NCI-H226 (cell line): Measurements from ENCODE around the gene HIRA.
"Not testable (repeated sequence)": the region's sequence is repeated elsewhere in the genome, so short reads cannot be mapped to it uniquely, and the experiment has no call there.

Experiments
- DNase-seq: peaks from one replicate; pipeline ENCODE4 v3.0.0-alpha.2; 2015

HIRA gene

DNA sequence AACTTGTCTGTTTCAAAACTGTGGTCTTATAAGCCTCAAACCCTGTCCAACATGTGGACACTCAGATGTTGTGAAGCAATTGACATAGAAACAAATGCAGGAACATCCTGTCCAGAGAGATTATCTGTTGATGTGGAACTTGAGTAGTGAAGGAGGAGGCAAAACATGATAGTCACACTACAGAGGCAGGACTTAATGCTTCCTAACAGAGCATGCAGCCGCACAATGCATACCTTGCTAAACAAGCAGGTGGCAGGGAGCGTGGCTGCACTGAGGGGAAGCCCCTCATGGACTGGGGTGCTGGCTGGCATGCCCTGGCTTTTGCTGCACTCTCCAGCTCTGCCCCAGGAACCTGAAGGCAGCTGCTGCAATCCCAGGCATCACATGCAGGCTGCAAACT, 10.6 kb upstream of the HIRA start:
- no peak for DNase-seq

DNA sequence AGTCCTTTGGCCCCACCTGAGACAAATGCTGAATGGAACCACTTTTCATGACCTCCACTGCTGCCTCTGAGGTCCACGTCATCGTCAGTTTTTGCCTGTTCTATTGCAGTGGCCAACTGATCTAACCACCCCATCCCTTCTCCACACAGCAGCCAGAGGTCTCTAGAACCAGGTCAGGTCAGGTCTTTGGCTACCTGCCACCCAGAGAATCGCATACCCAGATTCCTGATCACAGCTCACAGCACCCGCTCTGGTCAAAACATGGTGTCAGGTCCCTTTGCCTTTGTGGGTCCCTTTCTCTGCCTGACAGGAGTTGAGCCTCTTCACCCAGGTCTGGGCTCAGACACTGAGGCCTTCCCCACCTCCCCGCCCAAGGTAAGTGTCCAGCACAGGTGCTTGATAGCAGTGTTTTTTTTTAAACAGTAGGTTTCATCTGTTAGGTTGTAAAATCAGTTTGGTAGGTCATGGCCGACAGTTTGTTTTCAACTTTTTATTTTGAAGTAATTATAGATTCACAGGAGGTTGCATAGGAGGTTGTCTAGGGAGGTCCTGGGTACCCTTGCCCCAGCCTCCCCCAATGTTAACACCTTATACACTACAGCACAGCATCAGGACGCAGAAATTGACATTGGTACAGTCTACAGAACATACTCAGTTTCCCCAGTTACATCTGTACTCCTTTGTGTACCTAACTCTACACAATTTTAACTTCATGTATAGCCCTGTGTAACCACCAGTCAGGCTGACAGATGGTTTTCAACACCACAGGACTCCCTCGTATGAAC, 9.1 kb upstream of the HIRA start:
- DNase-seq = no peak

DNA sequence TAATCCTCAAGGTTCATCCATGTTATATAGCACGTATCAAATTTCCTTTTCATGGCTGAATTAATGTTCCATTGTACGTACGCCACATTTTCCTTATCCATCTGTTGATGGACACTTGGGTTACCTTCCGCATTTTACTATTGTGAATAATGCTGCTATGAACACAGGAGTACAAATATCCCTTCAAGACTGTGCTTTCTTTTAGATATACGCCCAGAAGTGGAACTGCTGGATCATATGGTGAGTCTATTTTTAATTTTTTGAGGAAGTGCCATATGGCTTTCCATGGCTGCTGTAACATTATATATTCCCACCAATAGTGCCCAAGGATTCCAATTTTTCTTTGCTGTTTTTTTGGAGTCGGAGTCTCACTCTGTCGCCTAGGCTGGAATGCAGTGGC, 6.8 kb upstream of the HIRA start:
- DNase-seq = no peak

DNA sequence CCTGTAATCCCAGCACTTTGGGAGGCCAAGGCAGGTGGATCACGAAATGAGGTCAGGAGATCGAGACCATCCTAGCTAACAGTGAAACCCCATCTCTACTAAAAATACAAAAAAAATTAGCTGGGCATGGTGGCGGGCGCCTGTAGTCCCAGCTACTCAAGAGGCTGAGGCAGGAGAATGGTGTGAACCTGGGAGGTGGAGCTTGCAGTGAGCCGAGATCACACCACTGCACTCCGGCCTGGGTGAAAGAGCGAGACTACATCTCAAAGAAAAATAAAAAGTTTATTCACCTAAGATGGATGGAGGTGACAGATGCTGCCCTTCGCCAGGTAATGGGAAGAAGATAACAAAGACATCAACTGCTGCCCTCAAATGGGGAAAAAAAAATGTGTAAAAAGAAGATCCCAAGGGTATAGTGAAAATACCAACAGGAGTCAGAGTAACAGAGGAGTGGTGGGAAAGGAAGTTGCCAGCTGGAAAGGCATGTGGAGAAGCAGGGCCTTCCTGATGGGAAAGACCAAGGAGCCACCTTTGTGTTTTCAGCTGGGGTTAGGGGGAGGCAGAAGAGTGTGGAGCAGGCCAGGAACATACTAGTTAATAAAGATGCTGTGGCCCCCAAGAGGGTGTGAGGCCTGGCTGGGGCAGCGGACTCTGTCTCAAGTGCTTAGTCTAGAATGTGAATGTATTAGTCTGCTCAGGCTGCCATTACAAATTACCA, 5.1 kb upstream of the HIRA start:
- DNase-seq = not testable (repeated sequence)

DNA sequence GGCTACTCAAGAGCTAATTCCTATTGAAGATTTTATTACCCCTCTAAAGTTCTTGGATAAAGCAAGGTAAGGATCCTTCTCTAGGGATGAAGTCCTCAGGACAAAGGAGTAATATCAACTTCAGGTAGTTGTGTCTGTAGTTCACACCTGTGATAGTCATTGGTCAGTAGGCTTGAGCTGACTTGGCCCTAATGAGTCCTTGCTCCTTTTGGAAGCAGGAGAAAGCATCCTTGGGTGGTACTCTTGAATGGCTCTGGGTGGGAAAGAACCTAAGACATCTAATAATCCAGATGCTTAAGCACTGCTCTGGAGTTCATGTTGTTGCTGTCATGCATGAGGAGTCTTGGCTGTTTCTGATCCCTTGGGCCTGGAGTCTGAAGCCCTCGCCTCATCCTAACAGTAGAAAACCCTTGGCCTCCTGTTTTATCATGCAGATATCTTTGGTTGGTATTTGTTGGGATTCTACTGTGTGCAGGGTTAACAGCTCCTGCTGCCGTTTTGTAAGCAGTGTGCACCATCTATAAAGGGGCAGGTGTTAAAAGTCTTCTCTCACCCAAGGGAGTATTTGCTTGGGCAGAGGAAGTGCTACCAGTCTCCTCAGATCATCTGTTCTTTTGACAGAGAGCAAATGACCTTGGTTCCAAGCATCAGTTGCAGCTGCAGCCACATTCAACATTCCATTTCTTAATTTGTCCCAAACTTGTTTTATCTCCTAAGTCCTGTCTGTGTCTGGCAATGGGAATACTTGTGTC, 3.5 kb upstream of the HIRA start:
- no peak for DNase-seq

DNA sequence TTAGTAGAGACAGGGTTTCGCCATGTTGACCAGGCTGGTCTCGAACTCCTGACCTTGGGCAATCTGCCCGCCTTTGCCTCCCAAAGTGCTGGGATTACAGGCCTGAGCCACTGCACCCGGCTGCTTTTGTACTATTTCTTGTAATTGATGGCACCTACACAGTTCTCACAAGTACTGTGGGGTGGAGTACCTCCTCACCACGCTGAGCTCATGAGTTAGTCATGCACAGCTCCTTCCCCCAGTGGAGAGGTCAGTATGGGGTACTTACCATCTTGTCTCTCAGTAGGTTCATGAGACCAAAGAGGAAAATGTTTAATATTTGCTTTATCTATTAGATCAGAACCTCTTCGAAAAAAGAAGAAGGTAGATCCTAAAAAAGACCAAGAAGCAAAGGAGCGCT, 2.9 kb upstream of the HIRA start:
- DNase-seq = no peak

DNA sequence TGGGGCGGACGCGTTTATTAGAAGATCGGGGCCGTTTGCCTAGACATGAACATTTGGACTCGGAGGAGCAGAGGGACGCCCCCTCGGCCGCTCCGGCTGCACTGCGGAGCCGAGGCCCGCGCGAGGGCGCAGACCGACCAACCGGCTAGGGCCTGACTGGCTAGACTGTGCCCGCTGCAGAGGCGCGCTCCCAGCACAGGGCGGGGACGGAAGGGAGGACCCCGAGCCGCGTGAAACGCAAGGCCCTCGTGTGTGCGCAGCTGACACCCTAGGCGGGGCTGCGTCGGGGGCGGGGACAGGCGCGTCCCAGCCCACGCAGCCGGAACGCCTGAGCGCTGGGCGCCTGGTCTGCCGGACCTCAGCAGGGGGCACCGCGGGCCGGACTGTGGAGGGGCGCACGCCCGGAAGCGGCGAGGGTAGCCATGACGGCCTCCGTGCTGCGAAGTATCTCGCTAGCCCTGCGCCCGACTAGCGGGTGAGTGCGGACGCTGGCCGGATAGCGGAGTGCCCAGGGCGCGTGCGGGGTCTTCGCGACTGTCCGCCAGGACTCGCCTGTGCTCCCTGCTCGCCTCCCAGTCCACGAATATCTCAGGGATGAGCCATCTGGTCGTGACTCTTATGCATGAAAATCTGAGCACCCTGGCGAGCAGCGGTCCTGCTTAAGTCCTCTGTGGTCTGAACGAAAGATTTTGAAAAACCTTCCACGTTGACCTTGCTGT, 759 bp upstream of the HIRA start, which contains the start of gene MRPL40:
Gene MRPL40, plus strand, starts transcription at position 413 of the 719 bp plus-strand sequence. Its CDS starts 10 bp downstream, at position 423.
- DNase-seq = peak; percentile 78

DNA sequence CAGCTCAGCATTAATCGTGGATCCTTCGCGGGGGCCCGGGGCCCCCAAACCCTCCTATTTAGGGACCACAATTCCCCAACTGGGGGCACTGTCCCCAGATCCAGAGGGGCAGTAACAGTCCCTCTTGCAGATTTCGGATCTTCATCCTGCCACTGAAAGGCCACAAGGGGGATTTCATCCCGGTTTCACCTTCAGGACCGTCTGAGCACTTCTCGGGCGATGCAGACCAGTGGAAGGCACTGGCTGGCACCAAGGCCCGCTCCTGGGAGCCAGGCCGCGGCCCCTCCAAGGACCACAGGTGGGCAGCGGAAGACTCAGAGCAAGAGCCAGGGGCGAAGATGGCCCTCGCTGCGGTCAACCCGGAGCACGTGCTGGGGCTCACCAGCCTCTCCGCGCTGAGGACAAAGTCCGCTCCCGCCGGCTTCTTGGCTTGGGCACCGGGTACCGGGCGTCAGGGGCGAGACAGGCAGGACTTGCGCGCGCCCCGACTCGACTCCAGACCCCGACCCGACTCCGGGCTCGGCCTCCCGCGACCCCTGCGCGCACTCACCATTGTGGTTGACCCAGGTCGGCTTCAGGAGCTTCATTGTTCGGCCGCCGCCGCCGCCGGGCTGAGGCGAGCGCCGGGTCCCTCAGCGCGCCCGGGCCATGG, 517 bp downstream of the HIRA start:
- DNase-seq = no peak

DNA sequence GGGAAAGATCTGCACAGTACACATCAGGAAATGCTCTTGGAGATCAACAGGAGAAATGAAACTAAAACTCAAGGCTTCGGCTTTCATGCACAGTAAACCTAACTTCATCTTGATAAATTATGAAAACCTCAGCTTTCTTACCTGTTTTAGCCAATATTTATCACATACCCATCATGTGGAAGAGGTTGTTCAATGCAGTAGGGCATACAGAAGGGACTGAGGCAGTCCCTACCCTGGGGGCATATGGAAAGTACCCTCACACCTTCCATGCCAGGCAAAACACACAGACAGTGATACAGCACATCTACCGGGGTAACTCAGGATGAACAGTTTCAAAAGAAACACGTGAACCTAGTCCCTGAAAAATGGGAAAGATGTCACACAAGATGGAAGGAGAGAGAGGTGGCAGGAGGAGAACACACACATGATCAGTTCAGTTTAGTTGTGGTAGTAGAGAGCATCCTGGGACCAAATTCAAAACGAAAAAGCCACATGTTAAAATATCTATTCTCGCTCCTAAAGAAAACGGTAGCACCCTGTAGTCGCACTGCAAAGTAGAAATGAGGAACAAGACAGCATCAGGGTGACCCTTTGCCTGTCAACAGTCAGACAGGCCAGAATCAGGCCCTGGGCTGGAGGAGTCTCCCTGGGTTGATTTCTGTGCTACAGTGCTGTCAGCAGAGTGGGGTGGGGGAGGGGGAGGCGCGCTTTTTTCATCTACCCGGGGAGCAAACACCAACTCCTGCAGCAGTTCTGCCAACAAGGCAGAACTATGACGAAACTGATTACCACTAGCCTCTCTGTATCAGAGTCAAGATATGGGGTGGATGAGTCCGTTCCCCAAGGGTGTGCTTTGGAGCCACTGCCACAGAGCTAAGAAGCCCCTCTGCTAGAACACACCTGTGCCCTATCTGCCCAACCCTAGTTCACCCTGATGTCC, 1.3 kb downstream of the HIRA start:
- peak; percentile 29 for DNase-seq

DNA sequence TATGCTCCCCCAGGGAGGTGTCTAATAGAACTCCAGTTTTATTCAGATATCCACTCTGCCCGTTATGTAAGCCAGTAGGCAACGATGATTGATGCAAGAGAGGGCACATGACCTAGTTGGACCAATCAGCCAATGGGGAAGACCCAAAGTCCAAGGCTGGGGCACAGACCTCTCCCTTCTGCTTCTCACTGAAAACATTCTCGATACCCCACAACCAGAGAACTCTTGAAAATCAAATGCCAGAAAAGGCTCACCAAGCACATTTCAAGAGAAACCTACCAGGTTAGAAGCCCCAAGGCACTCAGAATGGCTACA, 7.4 kb downstream of the HIRA start:
- no peak for DNase-seq

DNA sequence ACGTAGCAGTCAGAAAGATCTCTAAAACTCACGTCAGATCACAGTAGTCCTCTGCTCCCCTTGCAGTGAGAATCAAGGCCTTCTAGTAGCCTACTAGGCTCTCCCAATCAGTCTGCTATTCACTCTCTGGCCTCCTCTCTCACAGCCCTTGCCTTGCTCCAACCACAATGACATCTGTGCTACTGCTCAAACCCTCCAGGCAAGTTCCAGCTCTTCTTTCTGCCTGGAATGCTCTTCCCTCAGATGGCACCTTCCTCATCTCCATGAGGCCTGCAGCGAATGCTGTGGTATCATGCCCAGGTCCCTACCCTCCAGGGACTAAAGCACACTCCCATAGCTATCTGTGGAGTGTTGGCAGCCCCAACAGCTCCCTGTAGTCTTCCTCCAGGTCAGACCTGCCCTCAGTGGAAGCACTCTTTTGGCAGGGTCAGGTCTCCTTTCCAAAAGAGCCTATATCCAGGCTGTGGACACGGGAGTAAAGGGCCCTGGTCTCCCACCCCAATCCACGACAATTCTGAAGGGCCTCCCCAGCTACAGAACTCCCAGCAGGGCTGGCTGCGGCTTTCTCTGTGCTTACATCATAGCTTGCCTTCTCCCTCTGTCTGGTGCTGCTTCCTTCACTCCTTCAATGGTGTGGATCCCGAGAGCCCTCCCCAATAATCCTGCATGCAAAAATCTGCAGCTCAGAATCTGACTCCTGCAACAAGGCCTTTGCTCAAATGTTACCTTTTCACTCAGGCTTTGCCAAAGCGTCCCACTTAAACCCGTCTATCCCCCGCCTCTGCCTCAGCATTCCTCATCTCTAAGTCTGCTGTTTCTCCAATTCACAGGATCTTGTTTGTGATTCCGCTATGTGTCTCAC, 8.9 kb downstream of the HIRA start:
- no peak for DNase-seq

DNA sequence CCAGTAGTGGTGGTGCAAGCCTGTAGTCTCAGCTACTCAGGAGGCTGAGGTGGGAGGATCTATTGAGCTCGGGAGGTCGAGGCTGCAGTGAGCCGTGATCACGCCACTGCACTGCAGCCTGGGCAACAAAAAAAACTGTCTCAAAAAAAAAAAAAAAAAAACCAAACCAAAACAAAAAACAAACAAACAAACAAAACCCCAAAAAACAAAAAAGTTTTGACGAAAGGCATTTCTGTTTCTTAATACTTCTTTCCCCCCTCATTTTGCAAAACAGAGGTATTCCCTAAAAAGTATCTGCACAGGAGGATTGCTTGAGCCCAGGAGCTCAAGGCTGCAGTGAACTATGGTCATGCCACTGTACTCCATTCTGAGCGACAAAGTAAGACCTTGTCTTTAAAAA, 11.2 kb downstream of the HIRA start:
- no peak for DNase-seq

DNA sequence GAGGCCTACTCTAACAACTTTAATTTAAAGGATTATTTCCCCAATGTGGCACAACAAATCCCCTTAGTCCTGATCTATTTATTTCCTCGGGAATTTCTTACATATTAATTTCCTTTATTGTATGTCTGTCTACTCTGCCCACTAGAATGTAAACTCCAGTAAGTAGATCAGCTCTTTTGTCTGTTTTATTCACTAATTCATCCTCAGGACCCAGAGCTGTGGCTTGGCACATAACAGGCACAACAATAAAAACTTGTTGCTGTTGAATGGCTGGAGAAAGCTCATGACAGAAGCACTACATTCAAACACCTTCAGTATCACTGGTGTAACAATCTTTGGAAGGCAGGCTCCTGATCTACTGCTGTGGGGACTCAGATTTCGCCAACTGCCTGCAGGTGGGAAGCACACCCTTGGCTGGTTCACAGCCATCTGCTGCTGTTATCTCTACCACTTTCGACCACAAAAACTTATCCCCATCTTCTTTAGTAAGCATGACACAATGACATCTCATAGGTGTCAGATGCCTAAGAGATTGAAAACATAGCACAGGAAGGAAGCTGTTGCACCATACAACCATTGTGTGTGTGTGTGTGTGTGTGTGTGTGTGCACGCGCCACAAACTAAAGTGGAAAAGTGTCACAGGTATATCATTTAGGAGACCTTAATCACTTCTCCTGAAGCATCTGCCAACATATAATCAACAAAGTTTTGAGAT, 11.9 kb downstream of the HIRA start:
- DNase-seq = no peak

DNA sequence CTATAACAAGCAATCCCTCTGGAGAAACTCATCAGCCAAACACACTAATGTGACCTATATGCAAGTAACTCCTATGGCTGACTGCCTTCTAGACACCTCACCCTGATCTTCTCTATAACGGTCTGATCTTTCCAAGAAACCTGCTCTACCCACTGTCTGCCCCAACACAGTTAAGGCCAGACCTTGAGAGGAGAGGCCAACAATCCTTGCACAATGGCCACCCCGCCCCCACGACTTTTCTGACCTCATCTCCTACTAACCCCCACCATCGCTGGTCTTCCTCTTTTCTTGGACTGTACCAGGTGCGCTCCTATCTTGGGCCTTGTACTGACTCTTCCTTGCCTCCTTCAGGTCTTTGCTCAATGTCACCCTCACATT, 12.5 kb downstream of the HIRA start:
- no peak for DNase-seq

DNA sequence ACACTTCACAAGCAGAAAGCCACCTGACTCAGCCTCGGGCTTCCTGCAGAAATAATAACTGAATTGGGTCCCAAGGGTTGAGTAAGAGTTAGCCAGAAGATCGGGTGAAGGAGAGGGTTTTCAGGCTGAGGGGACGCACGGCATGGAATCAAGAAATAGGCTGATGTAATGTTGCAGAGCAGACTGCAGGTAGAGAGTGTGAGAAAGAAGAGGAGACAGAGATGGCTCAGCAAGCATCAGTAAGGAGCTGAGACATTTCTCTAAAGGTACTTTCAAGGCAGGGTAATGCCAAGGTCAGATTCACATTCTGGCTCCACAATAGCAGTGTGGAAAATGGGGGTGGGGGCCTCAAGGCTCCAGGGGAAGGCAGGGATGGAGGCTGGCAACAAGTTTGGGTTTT, 18.6 kb downstream of the HIRA start:
- no peak for DNase-seq

DNA sequence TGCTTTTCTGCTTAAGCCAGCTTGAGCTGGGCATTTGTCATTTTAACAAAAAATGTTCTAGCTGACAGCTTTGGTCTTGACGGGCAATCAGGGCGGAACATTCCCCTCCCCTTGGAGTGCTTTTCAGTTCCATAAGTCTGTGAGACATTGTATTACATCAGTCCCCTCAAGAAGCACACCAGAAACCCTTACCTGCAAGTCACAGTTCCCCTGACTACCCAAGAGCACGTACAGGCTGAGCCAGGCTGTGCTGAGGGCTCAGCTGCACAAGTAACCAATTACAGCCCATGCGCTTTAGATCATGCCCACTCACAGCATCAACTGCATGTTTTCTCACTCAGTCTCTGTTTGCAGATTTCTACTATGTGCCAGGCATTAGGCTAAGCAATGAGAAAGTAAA, 19.1 kb downstream of the HIRA start:
- DNase-seq = no peak

DNA sequence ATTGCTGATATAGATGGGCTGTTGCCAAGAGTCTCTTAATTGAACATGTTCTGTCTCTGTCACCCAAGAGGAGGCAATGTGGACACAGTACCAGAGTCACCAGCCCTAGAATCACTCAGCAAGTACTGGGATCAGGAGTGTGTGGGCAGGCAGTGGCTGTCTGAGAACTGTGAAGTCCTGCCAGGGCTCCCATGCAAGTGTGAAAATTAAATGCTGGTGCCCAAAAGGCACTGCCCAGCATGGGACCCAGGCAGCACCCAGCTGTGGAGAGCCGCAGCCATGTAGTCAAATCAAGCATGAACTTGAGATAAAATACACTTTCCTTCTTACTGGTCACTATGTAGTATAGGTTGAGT, 19.9 kb downstream of the HIRA start:
- no peak for DNase-seq

DNA sequence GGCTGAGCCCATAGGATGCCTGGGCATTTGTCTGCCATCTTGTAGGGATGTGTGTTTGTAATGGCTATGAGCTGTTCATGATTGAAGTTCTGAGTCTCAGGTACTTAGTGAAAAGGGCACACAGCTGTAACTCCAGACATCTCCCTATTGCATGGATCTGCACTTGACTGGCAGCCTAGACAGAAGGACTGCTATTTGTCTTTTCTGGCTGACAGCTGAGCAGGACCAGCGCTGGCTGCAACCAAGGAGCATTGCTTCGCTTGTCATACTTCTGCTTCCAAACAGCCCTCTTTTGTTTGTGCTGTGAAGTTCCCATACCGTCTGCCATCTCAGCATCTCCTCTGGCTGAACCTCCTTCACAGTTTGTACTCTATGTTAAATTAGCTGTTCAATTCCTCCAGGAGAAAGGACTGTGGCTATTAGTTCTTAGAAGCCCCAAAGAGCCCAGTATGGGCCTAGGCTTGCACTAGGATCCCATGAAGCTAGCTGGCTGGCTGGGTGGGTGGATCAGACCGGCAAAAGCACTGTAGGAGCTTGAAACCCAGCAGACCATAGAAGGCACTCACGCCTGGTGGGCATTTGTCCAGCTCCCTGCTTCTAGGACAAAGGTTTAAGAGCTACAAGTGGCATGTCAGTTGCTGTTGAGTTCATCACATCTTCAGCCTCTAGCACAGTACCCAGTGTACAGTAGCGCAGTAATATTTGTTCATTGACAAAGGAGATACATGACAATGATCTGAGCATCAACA, 20.4 kb downstream of the HIRA start:
- DNase-seq = no peak
